H9 (cell line): ENCODE results near the gene ZNF79. TPM values are rescaled to one million over a fixed set of nuclear protein-coding genes. Genes with fewer than 3 reads are reported as not detected.

Experiments
- DNase-seq: peaks from one replicate; pipeline ENCODE4 v3.0.0-alpha.2; 2017
- H2AFZ ChIP-seq: one replicate; pipeline ENCODE4 v1.6.1; 2013; ENCODE audit warnings: mild to moderate bottlenecking, low read length, control low read depth, moderate library complexity
- H2AK5ac ChIP-seq: 2 replicates; pipeline ENCODE4 v1.6.1; 2013; ENCODE audit warnings: low read length, control low read depth, mixed read lengths; ENCODE audit not compliant: insufficient read length
- H2BK120ac ChIP-seq: one replicate; pipeline ENCODE4 v1.6.1; 2013; ENCODE audit warnings: low read depth, mild to moderate bottlenecking, low read length, control low read depth, inconsistent platforms; ENCODE audit not compliant: poor library complexity, severe bottlenecking
- H2BK12ac ChIP-seq: 2 replicates; pipeline ENCODE4 v1.6.1; 2013; ENCODE audit warnings: low read length, control low read depth, mixed read lengths, low read depth; ENCODE audit not compliant: insufficient read length
- H2BK15ac ChIP-seq: 2 replicates; pipeline ENCODE4 v1.6.1; 2013; ENCODE audit warnings: low read depth, low read length, control low read depth
- H2BK20ac ChIP-seq: one replicate; pipeline ENCODE4 v1.6.1; 2013; ENCODE audit warnings: low read depth, mild to moderate bottlenecking, low read length, control low read depth, inconsistent platforms; ENCODE audit not compliant: poor library complexity, severe bottlenecking
- H2BK5ac ChIP-seq: 2 replicates; pipeline ENCODE4 v1.6.1; 2013; ENCODE audit warnings: low read length, control low read depth, mixed read lengths; ENCODE audit not compliant: insufficient read length
- H3K14ac ChIP-seq: 2 replicates; pipeline ENCODE4 v1.6.1; 2013; ENCODE audit warnings: low read length, control low read depth; ENCODE audit not compliant: insufficient read depth
- H3K18ac ChIP-seq: 2 replicates; pipeline ENCODE4 v1.6.1; 2013; ENCODE audit warnings: low read depth, mild to moderate bottlenecking, mixed read lengths, low read length, control low read depth; ENCODE audit not compliant: insufficient read length
- H3K23ac ChIP-seq: 2 replicates; pipeline ENCODE4 v1.6.1; 2013; ENCODE audit warnings: low read length, control low read depth, mixed read lengths, low read depth; ENCODE audit not compliant: insufficient read length
- H3K23me2 ChIP-seq: 2 replicates; pipeline ENCODE4 v1.6.1; 2013; ENCODE audit warnings: low read depth, mild to moderate bottlenecking, mixed read lengths, low read length, control low read depth; ENCODE audit not compliant: insufficient read length, poor library complexity, severe bottlenecking
- H3K27ac ChIP-seq: 2 replicates; pipeline ENCODE4 v1.5.1; 2013; ENCODE audit warnings: low read length, control low read depth, mixed read lengths, low read depth; ENCODE audit not compliant: insufficient read length
- H3K27me3 ChIP-seq: 2 replicates; pipeline ENCODE4 v1.6.1; 2013; ENCODE audit warnings: low read length, control low read depth, inconsistent platforms; ENCODE audit not compliant: insufficient read depth
- H3K4ac ChIP-seq: 2 replicates; pipeline ENCODE4 v1.6.1; 2013; ENCODE audit warnings: low read depth, mild to moderate bottlenecking, control low read depth, inconsistent platforms, low read length, moderate library complexity
- H3K4me1 ChIP-seq: 2 replicates; pipeline ENCODE4 v1.6.1; 2013; ENCODE audit warnings: low read length, control low read depth, inconsistent platforms; ENCODE audit not compliant: insufficient read depth
- H3K4me2 ChIP-seq: 2 replicates; pipeline ENCODE4 v1.6.1; 2013; ENCODE audit warnings: low read length, control low read depth, mixed read lengths; ENCODE audit not compliant: insufficient read length, insufficient read depth
- H3K56ac ChIP-seq: 2 replicates; pipeline ENCODE4 v1.6.1; 2013; ENCODE audit warnings: low read depth, mild to moderate bottlenecking, mixed read lengths, low read length, control low read depth; ENCODE audit not compliant: insufficient read length
- H3K79me1 ChIP-seq: 2 replicates; pipeline ENCODE4 v1.6.1; 2013; ENCODE audit warnings: low read depth, mild to moderate bottlenecking, moderate library complexity, low read length, control low read depth, inconsistent platforms; ENCODE audit not compliant: insufficient read depth, poor library complexity, severe bottlenecking
- H3K79me2 ChIP-seq: 2 replicates; pipeline ENCODE4 v1.6.1; 2013; ENCODE audit warnings: low read length, control low read depth, inconsistent platforms; ENCODE audit not compliant: insufficient read depth
- H3K9ac ChIP-seq: 2 replicates; pipeline ENCODE4 v1.6.1; 2013; ENCODE audit warnings: low read length, control low read depth, mixed read lengths; ENCODE audit not compliant: insufficient read length; ENCODE audit errors: extremely low read depth
- H3K9me3 ChIP-seq: one replicate; pipeline ENCODE4 v1.6.1; 2013; ENCODE audit warnings: low read depth, low read length, inconsistent platforms; ENCODE audit not compliant: control insufficient read depth
- H3T11ph ChIP-seq: one replicate; pipeline ENCODE4 v1.6.1; 2013; ENCODE audit warnings: mild to moderate bottlenecking, low read length, control low read depth, inconsistent platforms
- H4K20me1 ChIP-seq: one replicate; pipeline ENCODE4 v1.6.1; 2013; ENCODE audit not compliant: control insufficient read depth, insufficient read length, insufficient read depth
- H4K5ac ChIP-seq: 2 replicates; pipeline ENCODE4 v1.6.1; 2013; ENCODE audit warnings: low read depth, mild to moderate bottlenecking, mixed read lengths, low read length, control low read depth; ENCODE audit not compliant: insufficient read length
- H4K8ac ChIP-seq: replicated peaks from 2 replicates; pipeline ENCODE4 v1.6.1; 2013; ENCODE audit warnings: low read length, control low read depth, mixed read lengths, low read depth; ENCODE audit not compliant: insufficient read length
- H4K91ac ChIP-seq: 2 replicates; pipeline ENCODE4 v1.6.1; 2013; ENCODE audit warnings: low read depth, mild to moderate bottlenecking, moderate library complexity, mixed read lengths, low read length, control low read depth; ENCODE audit not compliant: insufficient read length
- H3K27ac Mint-ChIP-seq, 3 experiments: 2 replicates in 2 of 3; 3 replicates in 1 of 3; pipeline ENCODE4 v1.8.0; 2020 to 2021; ENCODE audit warnings: mixed read lengths in 3 of 3, mild to moderate bottlenecking in 1 of 3, moderate library complexity in 1 of 3
- H3K27me3 Mint-ChIP-seq: 2 replicates; pipeline ENCODE4 v1.8.0; 2021; ENCODE audit warnings: low read depth, mild to moderate bottlenecking, moderate library complexity, mixed read lengths
- H3K36me3 Mint-ChIP-seq, 3 experiments: 2 replicates in 2 of 3; 3 replicates in 1 of 3; pipeline ENCODE4 v1.8.0; 2020 to 2021; ENCODE audit warnings: low read depth in 3 of 3, mixed read lengths in 3 of 3; ENCODE audit not compliant: insufficient read depth in 1 of 3
- H3K4me1 Mint-ChIP-seq, 2 experiments: 2 replicates each; pipeline ENCODE4 v1.8.0; 2020; ENCODE audit warnings: mixed read lengths in 2 of 2
- H3K4me3 Mint-ChIP-seq, 2 experiments: 2 replicates in 1 of 2; 3 replicates in 1 of 2; pipeline ENCODE4 v1.8.0; 2020 to 2021; ENCODE audit warnings: mild to moderate bottlenecking in 2 of 2, mixed read lengths in 2 of 2, moderate library complexity in 1 of 2
- H3K9me3 Mint-ChIP-seq, 2 experiments: 2 replicates in 1 of 2; 3 replicates in 1 of 2; pipeline ENCODE4 v1.8.0; 2020; ENCODE audit warnings: mild to moderate bottlenecking in 2 of 2, mixed read lengths in 2 of 2, moderate library complexity in 1 of 2
- CTCF ChIP-seq: fragments of 200-600 bp; sonication (generic); conservative IDR thresholded peaks from 3 replicates; pipeline ENCODE4 v1.8.0; 2021; ENCODE audit warnings: antibody characterized with exemption, mild to moderate bottlenecking
- WGBS: extraction: QIAGEN DNeasy Blood & Tissue Kit; methylation state at CpG from one replicate; pipeline ENCODE4 v1.1.7; 2013; ENCODE audit warnings: missing lambda C conversion rate, low lambda C conversion rate, mixed read lengths; ENCODE audit not compliant: insufficient read length; ENCODE audit errors: extremely low coverage; 5-methylcytosine and 5-hydroxymethylcytosine counted together
- total RNA-seq: library from RNA; stranded (reverse); gene quantifications from 2 replicates; pipeline ENCODE4 v1.2.1, GENCODE V29; 2021

ZNF79 gene
- total RNA-seq, 1 experiment from 2014 or later: 11.5 TPM

- no peaks in the 10 kb centered on the region for H3K9me3 Mint-ChIP-seq
- Histone ChIP-seq H2AK5ac (no peak overlapping the region), H3K27ac (no peak overlapping the region), H2AFZ (no peak overlapping the region), H2BK12ac (no peak overlapping the region), H3K18ac (no peak overlapping the region), H3K23ac (no peak overlapping the region), H2BK15ac (no peak overlapping the region), H3K79me2 (no peaks in the 10 kb centered on the region), H3K9ac (no peak overlapping the region), H2BK20ac (no peak overlapping the region), H3K4ac (no peak overlapping the region), H4K91ac (no peak overlapping the region), H4K8ac (no peak overlapping the region), H3K23me2 (no peaks in the 10 kb centered on the region), H3K9me3 (no peaks in the 10 kb centered on the region), H2BK120ac (no peak overlapping the region), H3K4me2 (no peak overlapping the region), H3K56ac (no peak overlapping the region), H2BK5ac (no peak overlapping the region), H3K79me1 (no peaks in the 10 kb centered on the region), H3K27me3 (no peaks in the 10 kb centered on the region), H3K4me1 (no peaks in the 10 kb centered on the region), H3K14ac (no peak overlapping the region), H4K20me1 (no peaks in the 10 kb centered on the region), H4K5ac (no peak overlapping the region), H3T11ph (no peak overlapping the region)
- H3K27ac Mint-ChIP-seq: peak overlapping the region in 2 of 3 experiments; percentile 17 to 58; a peak in 1 of 7 replicates
- DNase-seq: no peak
- no peaks in the 10 kb centered on the region for H3K27me3 Mint-ChIP-seq
- H3K4me1 Mint-ChIP-seq: peaks cover 4 to 8% of the 10 kb centered on the region in 2 experiments
- no peak overlapping the region for H3K4me3 Mint-ChIP-seq
- TF ChIP-seq CTCF: no peak
- no CpG with 5 or more reads among the region's 9 CpGs for WGBS
- peaks cover 6 to 40% (median 22%) of the 10 kb centered on the region in 3 experiments for H3K36me3 Mint-ChIP-seq
Measured at GRCh38 chr9:127490535-127491230, 66.5 kb downstream of the ZNF79 start.
